Rectal smooth muscle tissue (tissue), 1 donor: ENCODE results near the gene ESRRA.
A peak's percentile ranks its signal among the peaks of the same experiment; 100 is the strongest.

Source experiments
- H3K27ac ChIP-seq: one replicate; pipeline ENCODE4 v1.7.0; 2013; ENCODE audit warnings: low read depth, low read length, inconsistent platforms
- H3K27me3 ChIP-seq: one replicate; pipeline ENCODE4 v1.7.0; 2013; ENCODE audit warnings: low read length; ENCODE audit not compliant: control insufficient read depth, insufficient read depth
- H3K36me3 ChIP-seq: one replicate; pipeline ENCODE4 v1.7.0; 2013; ENCODE audit warnings: low read length; ENCODE audit not compliant: control insufficient read depth, insufficient read depth
- H3K4me1 ChIP-seq: one replicate; pipeline ENCODE4 v1.7.0; 2013; ENCODE audit warnings: low read length; ENCODE audit not compliant: control insufficient read depth, insufficient read depth
- H3K4me3 ChIP-seq: one replicate; pipeline ENCODE4 v1.7.0; 2013; ENCODE audit warnings: low read length
- H3K9ac ChIP-seq: one replicate; pipeline ENCODE4 v1.7.0; 2013; ENCODE audit warnings: low read length

The ESRRA gene

DNA sequence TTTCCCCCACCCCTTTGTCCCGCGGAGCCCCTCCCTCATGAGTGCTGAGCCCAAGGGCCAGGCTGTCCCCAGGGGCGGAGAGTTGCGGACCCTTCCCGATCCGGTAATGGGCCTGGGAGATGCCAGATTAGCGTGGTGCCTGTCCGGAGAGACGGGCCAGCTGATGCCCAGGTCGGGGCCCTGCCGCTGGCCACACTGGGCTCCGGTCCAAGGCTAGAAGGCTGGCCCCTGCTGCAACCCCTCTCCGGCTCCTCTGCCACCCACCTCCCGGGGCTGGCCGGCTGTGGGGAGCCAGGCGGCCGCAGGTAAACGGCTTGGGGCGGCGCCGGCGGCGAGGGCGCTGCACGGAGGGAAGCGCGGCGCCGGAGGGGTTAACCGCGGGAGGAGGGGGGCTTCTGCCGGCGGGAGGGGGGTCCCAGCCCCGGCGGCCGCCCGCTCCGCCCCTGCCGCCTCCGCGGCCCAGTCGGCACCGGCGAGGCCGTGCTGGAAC is 14.0 kb upstream of the ESRRA start, which contains the start of gene KCNK4:
TSS of gene KCNK4 (plus strand) at position 41 of the 490 bp plus-strand sequence. CDS start 1,717 bp downstream, outside the sequence.
- H3K9ac ChIP-seq: no peak within 1 kb of the TSS
- H3K4me3 ChIP-seq: peak within 1 kb of the TSS; percentile 19
- peaks cover 29% of the 10 kb centered on the region for H3K27me3 ChIP-seq
- H3K4me1 ChIP-seq: peaks cover 2% of the 10 kb centered on the region
- H3K27ac ChIP-seq: no peak within 1 kb of the TSS
- peaks cover 2% of the 10 kb centered on the region for H3K36me3 ChIP-seq

DNA sequence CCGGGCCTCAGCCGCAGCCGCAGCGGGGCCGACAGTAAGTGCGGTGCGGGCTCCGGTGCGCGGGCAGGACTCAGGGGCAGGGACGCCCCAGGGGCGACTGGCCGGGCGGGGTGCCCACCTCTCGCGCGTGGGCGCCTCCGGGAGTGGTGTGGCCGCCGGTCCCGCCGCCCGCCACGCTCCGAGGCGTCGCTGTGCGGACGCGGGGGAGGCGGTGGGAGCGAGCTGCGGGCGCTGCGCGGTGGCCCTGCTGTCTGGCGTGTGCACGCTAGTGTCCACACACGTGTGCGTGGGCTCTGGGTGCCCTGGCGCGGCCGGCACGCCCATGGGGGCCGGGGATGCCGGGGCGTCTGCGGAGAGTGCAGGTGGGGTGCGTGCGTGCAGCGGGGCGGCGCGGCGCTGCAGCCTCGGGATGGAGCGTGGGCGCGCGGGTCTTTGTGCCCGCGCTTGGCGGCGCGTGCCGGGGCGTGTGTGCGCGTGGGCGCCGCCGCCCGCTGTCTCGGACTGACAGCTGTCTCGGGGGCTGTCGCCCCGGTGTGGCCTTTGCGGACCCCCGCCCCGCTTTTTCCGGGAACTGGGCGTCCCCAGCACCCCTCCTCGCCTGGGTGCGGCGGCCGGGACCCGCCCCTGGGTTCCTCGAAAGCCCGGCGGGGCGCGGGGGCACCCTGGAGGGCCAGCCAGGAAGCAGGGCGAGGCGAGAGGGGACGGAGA is 13.4 kb upstream of the ESRRA start:
- H3K36me3 ChIP-seq: peaks cover 2% of the 10 kb centered on the region
- peak overlapping the region; percentile 19 for H3K4me3 ChIP-seq
- H3K27me3 ChIP-seq: peaks cover 35% of the 10 kb centered on the region
- no peak overlapping the region for H3K9ac ChIP-seq
- H3K4me1 ChIP-seq: no peaks in the 10 kb centered on the region
- no peak overlapping the region for H3K27ac ChIP-seq

DNA sequence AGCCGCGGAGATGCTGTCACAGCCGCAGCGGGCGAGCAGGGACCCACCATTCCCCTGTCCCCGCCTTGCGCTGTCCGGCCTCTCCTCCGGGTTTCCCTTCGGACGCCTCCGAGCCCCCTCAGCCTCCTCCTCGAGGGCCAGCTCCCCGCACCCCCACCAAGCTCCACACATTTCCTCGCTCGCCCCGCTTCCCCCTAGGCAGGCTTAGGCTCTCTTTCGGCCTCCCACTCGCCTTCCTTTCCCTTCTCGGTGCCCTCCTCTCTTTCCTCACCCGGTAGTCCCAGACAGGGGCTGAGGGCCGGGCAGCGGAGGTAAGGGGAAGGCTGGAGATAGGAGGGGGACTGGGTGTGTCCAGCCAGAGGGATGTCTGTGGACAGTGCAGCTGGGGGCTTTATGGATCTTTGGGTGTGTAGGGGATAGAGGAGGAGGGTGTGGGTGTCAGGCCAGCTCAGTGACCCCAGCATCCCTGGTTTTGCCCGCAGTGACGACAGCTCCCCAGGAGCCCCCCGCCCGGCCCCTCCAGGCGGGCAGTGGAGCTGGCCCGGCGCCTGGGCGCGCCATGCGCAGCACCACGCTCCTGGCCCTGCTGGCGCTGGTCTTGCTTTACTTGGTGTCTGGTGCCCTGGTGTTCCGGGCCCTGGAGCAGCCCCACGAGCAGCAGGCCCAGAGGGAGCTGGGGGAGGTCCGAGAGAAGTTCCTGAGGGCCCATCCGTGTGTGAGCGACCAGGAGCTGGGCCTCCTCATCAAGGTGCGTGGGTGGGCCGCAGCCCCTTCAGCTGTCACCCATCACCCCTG is 12.7 kb upstream of the ESRRA start:
- peaks cover 42% of the 10 kb centered on the region for H3K27me3 ChIP-seq
- H3K36me3 ChIP-seq: peaks cover 2% of the 10 kb centered on the region
- no peak overlapping the region for H3K27ac ChIP-seq
- peak overlapping the region; percentile 19 for H3K4me3 ChIP-seq
- no peak overlapping the region for H3K9ac ChIP-seq
- H3K4me1 ChIP-seq: no peaks in the 10 kb centered on the region

DNA sequence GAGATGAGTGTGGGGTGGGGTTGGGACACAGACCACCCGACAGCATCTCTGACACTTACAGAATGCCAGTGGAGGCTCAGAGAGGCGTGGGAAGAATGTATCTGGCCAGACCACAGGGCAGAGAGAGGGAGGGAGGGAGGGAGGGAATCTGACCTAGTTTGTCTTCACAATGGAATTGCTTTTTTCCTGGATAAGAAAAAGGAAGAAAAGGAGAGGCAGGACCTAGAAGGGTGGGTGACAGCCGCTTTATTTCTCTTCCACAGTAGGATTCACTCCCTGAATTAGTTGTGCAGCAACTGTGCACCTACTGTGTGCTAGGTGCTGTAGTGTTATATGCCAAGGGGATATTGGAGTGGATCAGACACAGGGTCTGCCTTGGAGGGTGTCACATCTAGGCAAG is 10.6 kb upstream of the ESRRA start:
- H3K9ac ChIP-seq: no peak overlapping the region
- peaks cover 2% of the 10 kb centered on the region for H3K4me1 ChIP-seq
- peaks cover 53% of the 10 kb centered on the region for H3K27me3 ChIP-seq
- no peak overlapping the region for H3K4me3 ChIP-seq
- H3K36me3 ChIP-seq: no peaks in the 10 kb centered on the region
- H3K27ac ChIP-seq: no peak overlapping the region

DNA sequence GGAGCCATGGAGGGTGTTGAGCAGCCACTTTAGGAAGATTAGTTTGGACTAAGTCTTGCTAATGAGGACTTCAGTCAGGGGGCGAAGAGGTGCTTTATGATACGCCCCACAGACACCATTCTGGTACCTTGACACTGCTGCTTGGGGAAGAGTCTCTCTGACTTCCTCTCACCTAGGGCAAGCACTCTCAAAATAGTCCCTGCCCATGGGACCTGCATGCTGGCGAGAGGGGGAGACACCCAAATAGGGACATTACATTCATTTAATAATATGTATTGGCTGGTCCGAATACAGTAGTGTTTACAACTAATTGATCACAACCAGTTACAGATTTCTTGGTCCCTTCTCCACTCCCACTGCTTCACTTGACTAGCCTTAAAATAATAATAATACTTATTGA is 9.6 kb upstream of the ESRRA start:
- H3K9ac ChIP-seq: no peak overlapping the region
- H3K4me3 ChIP-seq: no peak overlapping the region
- H3K36me3 ChIP-seq: no peaks in the 10 kb centered on the region
- H3K27ac ChIP-seq: no peak overlapping the region
- H3K27me3 ChIP-seq: peaks cover 62% of the 10 kb centered on the region
- peaks cover 3% of the 10 kb centered on the region for H3K4me1 ChIP-seq

DNA sequence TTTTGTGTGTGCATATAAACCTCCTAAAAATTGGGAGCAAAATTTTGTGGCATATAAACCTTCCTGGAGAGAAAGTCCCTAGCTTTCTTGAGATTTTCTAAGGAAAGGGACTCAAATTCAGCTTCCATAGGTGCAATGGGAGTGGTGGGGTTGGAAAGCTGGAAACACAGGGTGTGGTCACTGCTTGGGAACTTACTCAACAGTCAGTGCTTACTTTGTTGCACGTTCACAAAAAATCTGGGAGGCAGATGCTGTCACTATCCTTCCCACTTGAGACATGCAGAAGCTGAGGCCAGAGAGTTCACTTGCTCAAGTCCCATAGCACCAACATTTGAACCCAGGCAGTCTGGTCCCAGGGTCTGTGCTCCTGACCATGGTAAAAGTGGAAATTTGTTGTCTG is 9.1 kb upstream of the ESRRA start:
- H3K9ac ChIP-seq: no peak overlapping the region
- H3K4me1 ChIP-seq: peaks cover 5% of the 10 kb centered on the region
- no peaks in the 10 kb centered on the region for H3K36me3 ChIP-seq
- no peak overlapping the region for H3K27ac ChIP-seq
- no peak overlapping the region for H3K4me3 ChIP-seq
- peaks cover 59% of the 10 kb centered on the region for H3K27me3 ChIP-seq

DNA sequence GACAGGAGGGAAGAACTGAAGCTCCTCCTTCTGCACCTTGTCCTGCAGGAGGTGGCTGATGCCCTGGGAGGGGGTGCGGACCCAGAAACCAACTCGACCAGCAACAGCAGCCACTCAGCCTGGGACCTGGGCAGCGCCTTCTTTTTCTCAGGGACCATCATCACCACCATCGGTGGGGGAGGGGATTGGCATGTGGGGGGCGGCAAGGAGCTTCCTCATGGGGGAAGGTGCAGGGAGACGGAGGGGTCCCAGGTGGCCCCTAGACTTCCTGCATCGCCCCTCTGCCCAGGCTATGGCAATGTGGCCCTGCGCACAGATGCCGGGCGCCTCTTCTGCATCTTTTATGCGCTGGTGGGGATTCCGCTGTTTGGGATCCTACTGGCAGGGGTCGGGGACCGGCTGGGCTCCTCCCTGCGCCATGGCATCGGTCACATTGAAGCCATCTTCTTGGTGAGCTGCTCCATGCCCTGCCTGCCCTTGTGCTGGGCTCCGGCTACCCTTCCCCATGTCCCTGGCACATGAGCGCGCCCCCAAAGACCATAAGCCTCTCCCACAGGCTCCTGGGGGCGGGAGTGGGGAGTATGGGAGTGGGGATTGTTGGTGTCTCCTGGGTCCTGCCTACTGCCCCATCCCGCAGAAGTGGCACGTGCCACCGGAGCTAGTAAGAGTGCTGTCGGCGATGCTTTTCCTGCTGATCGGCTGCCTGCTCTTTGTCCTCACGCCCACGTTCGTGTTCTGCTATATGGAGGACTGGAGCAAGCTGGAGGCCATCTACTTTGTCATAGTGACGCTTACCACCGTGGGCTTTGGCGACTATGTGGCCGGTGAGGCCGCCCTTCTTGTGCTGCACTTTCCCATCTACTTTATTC is 8.3 kb upstream of the ESRRA start:
- H3K9ac ChIP-seq: no peak overlapping the region
- no peaks in the 10 kb centered on the region for H3K36me3 ChIP-seq
- peaks cover 5% of the 10 kb centered on the region for H3K4me1 ChIP-seq
- H3K27me3 ChIP-seq: peaks cover 57% of the 10 kb centered on the region
- no peak overlapping the region for H3K4me3 ChIP-seq
- H3K27ac ChIP-seq: no peak overlapping the region

DNA sequence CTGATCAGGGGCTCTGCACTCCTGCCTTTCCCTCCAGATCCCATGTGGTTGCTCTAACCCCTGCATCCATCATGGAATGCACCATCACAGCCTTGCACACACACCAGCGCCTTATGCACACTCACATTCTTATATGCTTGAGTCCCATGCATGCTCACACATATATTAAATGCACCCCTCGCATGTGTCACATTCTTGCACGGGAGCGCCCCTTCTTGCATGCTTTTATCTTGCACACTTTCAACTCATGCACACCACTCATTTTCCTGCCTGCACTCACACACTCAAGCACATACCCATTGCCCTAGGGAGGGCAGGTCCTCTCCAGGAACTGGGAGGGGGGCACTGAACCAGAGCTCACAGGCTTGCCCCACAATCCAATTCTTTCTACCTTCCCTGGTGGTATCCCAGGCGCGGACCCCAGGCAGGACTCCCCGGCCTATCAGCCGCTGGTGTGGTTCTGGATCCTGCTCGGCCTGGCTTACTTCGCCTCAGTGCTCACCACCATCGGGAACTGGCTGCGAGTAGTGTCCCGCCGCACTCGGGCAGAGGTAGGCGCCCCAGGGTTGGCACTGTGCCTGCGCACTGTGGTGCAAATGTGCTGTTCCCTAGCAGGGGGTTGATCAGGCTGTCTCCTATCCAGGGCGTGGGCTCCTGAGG is 7.5 kb upstream of the ESRRA start:
- Histone ChIP-seq H3K27me3 (peaks cover 49% of the 10 kb centered on the region), H3K4me1 (peaks cover 5% of the 10 kb centered on the region), H3K27ac (no peak overlapping the region), H3K9ac (no peak overlapping the region), H3K4me3 (no peak overlapping the region), H3K36me3 (no peaks in the 10 kb centered on the region)

DNA sequence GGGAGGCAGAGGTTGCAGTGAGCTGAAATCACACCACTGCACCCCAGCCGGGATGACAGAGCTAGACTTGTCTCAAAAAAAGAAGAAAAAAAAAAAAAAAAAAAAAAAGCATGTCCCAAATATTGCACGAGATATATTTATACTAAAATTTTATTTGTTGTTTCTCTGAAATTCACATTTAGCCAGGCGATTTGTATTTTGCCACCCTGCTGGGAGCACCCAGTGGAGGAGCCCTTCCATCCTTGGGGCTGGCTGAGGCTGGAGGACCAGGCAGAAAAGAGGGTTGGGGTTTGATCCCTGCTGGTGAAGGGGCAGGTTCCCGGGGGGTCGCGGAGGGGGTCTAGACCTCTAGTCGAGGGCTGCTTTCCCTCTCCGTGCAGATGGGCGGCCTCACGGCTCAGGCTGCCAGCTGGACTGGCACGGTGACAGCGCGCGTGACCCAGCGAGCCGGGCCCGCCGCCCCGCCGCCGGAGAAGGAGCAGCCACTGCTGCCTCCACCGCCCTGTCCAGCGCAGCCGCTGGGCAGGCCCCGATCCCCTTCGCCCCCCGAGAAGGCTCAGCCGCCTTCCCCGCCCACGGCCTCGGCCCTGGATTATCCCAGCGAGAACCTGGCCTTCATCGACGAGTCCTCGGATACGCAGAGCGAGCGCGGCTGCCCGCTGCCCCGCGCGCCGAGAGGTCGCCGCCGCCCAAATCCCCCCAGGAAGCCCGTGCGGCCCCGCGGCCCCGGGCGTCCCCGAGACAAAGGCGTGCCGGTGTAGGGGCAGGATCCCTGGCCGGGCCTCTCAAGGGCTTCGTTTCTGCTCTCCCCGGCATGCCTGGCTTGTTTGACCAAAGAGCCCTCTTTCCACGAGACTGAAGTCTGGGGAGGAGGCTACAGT is 6.1 kb upstream of the ESRRA start:
- Histone ChIP-seq H3K27ac (no peak overlapping the region), H3K9ac (no peak overlapping the region), H3K27me3 (peaks cover 42% of the 10 kb centered on the region), H3K4me3 (peak overlapping the region; percentile 52), H3K4me1 (peaks cover 10% of the 10 kb centered on the region), H3K36me3 (no peaks in the 10 kb centered on the region)

DNA sequence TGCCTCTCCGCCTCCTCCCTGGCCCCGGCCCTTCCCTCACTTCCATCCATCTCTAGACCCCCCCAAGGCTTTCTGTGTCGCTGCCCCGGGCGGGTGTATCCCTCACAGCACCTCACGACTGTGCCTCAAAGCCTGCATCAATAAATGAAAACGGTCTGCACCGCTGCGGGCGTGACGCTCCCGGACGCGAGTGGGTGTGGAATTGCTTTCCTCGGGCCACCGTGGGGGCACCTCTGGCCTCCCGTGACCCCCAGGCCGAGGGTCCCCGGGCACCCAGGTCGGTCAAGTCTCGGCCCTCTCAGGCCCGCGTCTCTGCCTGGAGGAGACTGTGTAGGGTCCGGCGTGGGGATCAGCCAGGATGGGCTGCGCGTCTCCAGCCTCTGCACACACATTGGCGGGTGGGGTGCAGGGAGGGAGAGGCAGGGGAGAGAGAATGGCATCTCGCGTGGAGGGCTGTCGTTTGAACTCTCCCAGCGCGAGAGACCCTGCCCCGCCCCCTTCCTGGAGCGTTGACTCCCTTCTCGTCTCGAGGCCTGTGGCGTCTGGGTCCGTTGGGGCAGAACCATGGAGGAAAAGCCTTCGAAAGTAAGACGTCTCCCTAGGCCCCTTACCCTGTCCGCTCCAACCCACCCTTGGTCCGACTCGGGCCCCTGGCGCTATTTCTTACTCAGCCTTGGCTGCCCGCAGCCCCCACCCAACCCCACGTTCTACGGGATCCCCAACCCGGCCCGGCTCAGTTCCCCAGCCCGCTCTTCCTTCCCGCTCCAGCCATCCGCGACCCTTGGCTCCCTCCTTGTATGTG is 5.3 kb upstream of the ESRRA start, which contains the start of gene CATSPERZ:
TSS of gene CATSPERZ (plus strand) at position 512 of the 802 bp plus-strand sequence. CDS start at position 565, 53 bp downstream.
- H3K4me3 ChIP-seq: peak within 1 kb of the TSS; percentile 52
- H3K9ac ChIP-seq: no peak within 1 kb of the TSS
- H3K27ac ChIP-seq: no peak within 1 kb of the TSS
- H3K4me1 ChIP-seq: peaks cover 11% of the 10 kb centered on the region
- no peaks in the 10 kb centered on the region for H3K36me3 ChIP-seq
- peaks cover 42% of the 10 kb centered on the region for H3K27me3 ChIP-seq
